Body of pancreas (tissue), 4 donors: Measurements from ENCODE around the gene GPER1. TPM values are rescaled to one million over a fixed set of nuclear protein-coding genes. Genes with fewer than 3 reads are reported as not detected.
A peak's percentile ranks its signal among the peaks of the same experiment; 100 is the strongest.

Source experiments
- ATAC-seq: fragments of 150-250 bp; one replicate; pipeline ENCODE4 v1.9.1; 2016
- DNase-seq, 4 donors: peaks; one replicate each; pipeline ENCODE4 v3.0.0-alpha.2; 2019
- H3K27ac ChIP-seq, 4 donors: fragments of 200-600 bp; sonication (generic); 1 replicate in 3 of 4; 2 replicates in 1 of 4; pipeline versions ENCODE4 v1.5.1 to v1.6.1; 2016 to 2019; ENCODE audit warnings: mild to moderate bottlenecking in 1 of 4, mixed read lengths in 1 of 4, moderate library complexity in 1 of 4
- H3K27me3 ChIP-seq, 2 donors: fragments of 200-600 bp; sonication (generic); one replicate each; pipeline ENCODE4 v1.6.0; 2016; ENCODE audit warnings: mild to moderate bottlenecking in 1 of 2
- H3K36me3 ChIP-seq, 2 donors: fragments of 200-600 bp; sonication (generic); replicated peaks in 1 of 2; 2 replicates each; pipeline ENCODE4 v1.5.1; 2016; ENCODE audit warnings: low read depth in 2 of 2; ENCODE audit not compliant: insufficient read depth in 1 of 2
- H3K4me1 ChIP-seq: fragments of 200-600 bp; sonication (generic); one replicate; pipeline ENCODE4 v1.6.0; 2016
- H3K4me3 ChIP-seq, 2 donors: fragments of 200-600 bp; sonication (generic); 1 replicate in 1 of 2; 2 replicates in 1 of 2; pipeline ENCODE4 v1.5.1; 2016 to 2019
- H3K9me3 ChIP-seq, 3 donors: fragments of 200-600 bp; sonication (generic); 1 replicate in 2 of 3; 2 replicates in 1 of 3; pipeline ENCODE4 v1.5.1; 2016
- POLR2A ChIP-seq, 3 donors: fragments of 450-650 bp; IDR thresholded peaks; one replicate each; pipeline ENCODE4 v1.6.1; 2016; ENCODE audit warnings: antibody characterized with exemption in 3 of 3, mild to moderate bottlenecking in 2 of 3
- WGBS, 2 donors: methylation state at CpG; one replicate each; pipeline ENCODE4 v1.1.5; 2017; 5-methylcytosine and 5-hydroxymethylcytosine counted together
- intact Hi-C: fragments of 100-400 bp; cut with DNase I; formaldehyde crosslinking; loops from one replicate; pipeline ENCODE4 v1.15.1; 2023
- total RNA-seq, 2 donors: library from RNA; depleted of rRNA; stranded (reverse); fragments of >200 nt; gene quantifications; one replicate each; pipeline ENCODE4 v1.1.0, GENCODE V29; 2016
- TF ChIP-seq, protein P1 (sequence below), 7 experiments: fragments of 450-650 bp in 4 of 7; fragments of 200-600 bp in 3 of 7; sonication (generic) in 3 of 7; IDR thresholded peaks; one replicate each; pipeline ENCODE4 v1.5.1; 2016 to 2019; ENCODE audit warnings: antibody characterized with exemption in 7 of 7

Gene GPER1
- total RNA-seq, 2 donors from 2014 or later = 1.0 TPM; not detected in 1

DNA sequence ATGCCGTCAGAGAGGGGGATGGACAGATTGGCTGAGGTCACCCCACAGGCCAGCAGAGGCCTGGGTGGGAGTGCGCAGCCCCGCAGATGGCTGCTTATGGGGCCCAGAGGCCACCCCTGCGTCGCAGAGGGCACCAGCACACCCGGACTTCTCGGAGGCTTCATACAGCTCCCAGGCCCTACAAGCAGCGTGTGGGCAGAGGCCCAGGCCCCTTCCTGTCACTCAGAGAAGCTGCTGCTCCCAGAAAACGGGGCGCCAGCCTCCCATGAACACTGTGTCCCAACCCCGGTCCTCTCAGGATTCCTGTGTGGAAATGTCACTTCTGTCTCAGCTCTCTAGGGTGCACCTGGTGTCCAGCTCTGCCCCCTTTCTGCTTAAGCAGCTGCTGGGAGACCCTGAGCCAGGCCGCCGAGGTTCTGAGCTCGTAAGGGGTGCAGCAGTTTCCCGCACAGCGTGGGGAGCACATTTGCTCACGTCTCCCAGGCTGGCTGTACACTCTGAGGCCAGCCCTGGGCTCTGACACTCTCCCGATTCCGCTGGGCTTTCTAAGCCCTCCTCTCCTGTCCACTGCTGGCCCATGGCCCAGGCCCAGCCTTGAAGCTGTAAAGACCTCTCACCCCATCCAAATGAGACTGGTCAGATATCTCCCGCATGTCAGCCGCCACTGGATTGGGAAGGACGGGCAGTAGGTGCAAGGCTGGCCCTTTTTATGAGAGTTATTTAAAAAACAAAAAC is 36.8 kb upstream of the GPER1 start:
- WGBS, 2 donors = 82 to 86% methylated on average over 17 to 19 of the region's 22 CpGs
- H3K4me3 ChIP-seq = no peak overlapping the region
- H3K27ac ChIP-seq = peak overlapping the region in 2 of 4 donors; percentile 12 to 55
- peaks cover 18% of the 10 kb centered on the region for H3K4me1 ChIP-seq
- H3K36me3 ChIP-seq = no peaks in the 10 kb centered on the region
- H3K27me3 ChIP-seq = no peaks in the 10 kb centered on the region
- no peaks in the 10 kb centered on the region for H3K9me3 ChIP-seq
- ATAC-seq = no peak
- intact Hi-C loops = no loop called here
- TF ChIP-seq, protein P1, sequence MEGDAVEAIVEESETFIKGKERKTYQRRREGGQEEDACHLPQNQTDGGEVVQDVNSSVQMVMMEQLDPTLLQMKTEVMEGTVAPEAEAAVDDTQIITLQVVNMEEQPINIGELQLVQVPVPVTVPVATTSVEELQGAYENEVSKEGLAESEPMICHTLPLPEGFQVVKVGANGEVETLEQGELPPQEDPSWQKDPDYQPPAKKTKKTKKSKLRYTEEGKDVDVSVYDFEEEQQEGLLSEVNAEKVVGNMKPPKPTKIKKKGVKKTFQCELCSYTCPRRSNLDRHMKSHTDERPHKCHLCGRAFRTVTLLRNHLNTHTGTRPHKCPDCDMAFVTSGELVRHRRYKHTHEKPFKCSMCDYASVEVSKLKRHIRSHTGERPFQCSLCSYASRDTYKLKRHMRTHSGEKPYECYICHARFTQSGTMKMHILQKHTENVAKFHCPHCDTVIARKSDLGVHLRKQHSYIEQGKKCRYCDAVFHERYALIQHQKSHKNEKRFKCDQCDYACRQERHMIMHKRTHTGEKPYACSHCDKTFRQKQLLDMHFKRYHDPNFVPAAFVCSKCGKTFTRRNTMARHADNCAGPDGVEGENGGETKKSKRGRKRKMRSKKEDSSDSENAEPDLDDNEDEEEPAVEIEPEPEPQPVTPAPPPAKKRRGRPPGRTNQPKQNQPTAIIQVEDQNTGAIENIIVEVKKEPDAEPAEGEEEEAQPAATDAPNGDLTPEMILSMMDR (IDR thresholded peaks at IDR 0.05) = no peak
- TF ChIP-seq POLR2A (IDR thresholded peaks at IDR 0.05) = no peak
- DNase-seq = no peak

DNA sequence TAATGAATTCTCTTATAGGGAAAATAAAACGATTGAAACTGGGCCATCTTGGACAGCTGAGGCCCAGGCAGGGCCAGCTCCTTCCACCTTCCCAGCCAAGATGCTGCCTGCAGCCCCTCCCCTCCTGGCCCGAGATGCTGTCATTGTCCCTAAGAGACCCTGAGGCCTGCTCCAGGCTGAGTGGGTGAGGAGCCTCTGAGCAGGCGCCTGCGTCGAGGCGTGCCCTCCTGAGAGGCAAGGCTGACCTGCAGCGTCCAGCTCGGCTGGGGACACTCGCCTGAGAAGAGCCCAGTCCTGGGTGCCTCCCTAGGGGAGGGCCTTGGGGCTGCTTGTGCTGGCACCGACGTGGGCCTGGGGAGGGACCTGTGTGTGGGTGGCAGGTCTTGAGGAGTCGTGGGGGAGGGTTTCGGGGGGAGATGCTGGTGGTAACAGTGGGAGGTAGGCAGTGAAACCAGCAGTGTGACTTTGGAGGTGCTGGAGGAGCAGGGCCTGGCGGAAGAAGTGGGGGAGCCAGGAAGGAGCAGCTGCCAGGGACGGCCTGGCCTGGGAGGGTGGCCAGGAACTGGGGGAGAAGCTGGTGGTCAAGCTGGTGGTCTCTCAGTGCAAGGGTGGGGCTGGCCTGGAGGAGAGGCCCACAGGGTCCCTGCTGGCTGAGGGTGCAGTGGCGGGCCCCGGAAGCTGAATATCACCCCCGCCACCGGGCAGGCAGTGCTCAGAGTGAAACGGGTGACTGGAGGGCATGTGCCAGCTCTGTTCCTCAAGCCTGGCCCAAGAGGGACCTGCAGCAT is 35.7 kb upstream of the GPER1 start:
- Histone ChIP-seq H3K9me3 (no peaks in the 10 kb centered on the region), H3K4me3 (no peak overlapping the region), H3K4me1 (peaks cover 7% of the 10 kb centered on the region), H3K27ac (peak overlapping the region in 3 of 4 donors; percentile 1 to 60 (median 55)), H3K36me3 (no peaks in the 10 kb centered on the region), H3K27me3 (no peaks in the 10 kb centered on the region)
- DNase-seq (no peak), ATAC-seq (no peak)
- 69 to 73% methylated on average over 11 to 20 of the region's 20 CpGs for WGBS, 2 donors
- intact Hi-C loops = no loop called here
- no peak for TF ChIP-seq POLR2A (IDR thresholded peaks at IDR 0.05)
- TF ChIP-seq, protein P1 (IDR thresholded peaks at IDR 0.05) = no peak

DNA sequence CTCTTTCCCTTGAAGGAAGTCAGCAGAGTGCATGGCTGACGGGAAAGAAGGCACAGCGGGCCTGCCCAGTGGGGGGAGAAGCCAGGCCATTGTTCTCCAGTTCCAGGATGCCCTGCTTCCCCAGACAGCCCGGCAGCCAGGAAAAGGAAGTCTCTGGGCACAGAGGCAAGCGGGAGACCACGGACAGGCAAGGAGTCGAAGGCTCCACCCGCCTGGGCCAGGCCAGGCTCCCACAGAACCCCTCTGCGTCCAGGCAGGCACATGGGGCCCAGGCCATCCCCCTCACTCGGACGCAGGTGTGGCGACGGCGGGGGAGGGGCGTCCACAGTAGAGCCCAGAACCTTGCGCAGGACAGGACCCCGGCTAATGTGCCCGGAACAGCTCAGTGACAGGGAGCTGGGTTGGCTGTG is 34.9 kb upstream of the GPER1 start:
- Histone ChIP-seq H3K4me3 (no peak overlapping the region), H3K4me1 (no peaks in the 10 kb centered on the region), H3K36me3 (peaks cover 0 to 1% of the 10 kb centered on the region in 2 donors), H3K9me3 (no peaks in the 10 kb centered on the region), H3K27ac (peak overlapping the region in 2 of 4 donors; percentile 55 to 60), H3K27me3 (no peaks in the 10 kb centered on the region)
- 65% methylated on average over 2 to 12 of the region's 17 CpGs for WGBS, 2 donors
- ATAC-seq (peak; percentile 22), DNase-seq (no peak)
- intact Hi-C loops = no loop called here
- no peak for TF ChIP-seq POLR2A (IDR thresholded peaks at IDR 0.05)
- TF ChIP-seq, protein P1 (IDR thresholded peaks at IDR 0.05) = no peak

GRCh38 chr7:1053816-1054370 is 34.0 kb upstream of the GPER1 start:
- H3K27me3 ChIP-seq = no peaks in the 10 kb centered on the region
- DNase-seq = no peak
- no peak for ATAC-seq
- no peak for TF ChIP-seq POLR2A (IDR thresholded peaks at IDR 0.05)
- TF ChIP-seq, protein P1 (IDR thresholded peaks at IDR 0.05) = no peak
- H3K9me3 ChIP-seq = no peaks in the 10 kb centered on the region
- peaks cover 0 to 1% of the 10 kb centered on the region in 2 donors for H3K36me3 ChIP-seq
- 91 to 92% methylated on average over 15 to 16 of the region's 17 CpGs for WGBS, 2 donors
- intact Hi-C loops = no loop called here
- peak overlapping the region in 2 of 4 donors; percentile 14 to 55 for H3K27ac ChIP-seq
- no peaks in the 10 kb centered on the region for H3K4me1 ChIP-seq
- H3K4me3 ChIP-seq = no peak overlapping the region
